ENCODE results near the gene PHACTR1. TPM values are rescaled to one million over a fixed set of nuclear protein-coding genes. Genes with fewer than 3 reads are reported as not detected.

Gene PHACTR1
- total RNA-seq, 2 experiments from 2014 or later: 1.3 to 2.3 TPM

DNA sequence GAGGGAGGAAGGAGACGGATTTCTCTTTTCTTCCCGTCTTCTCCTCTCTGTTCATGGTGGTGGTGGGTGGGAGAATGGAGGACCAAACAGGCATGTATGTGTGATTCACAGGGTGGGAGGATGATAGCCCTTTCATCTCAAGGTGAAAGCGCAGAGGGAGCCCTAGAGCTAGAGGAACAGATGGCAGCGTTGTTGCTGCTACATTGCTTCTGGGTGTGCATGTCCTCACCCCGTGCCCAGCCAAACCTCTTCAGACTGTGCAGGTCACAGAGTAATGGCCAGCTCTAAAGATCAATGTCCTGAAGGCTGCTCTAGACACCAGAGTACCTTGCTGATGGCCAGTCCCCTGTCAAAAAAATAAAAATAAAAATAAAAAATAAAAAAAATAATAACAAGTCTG lies 310.0 kb downstream of the PHACTR1 start:
- Mint-ChIP-seq H3K4me3 (no peak overlapping the region), H3K4me1 (ENCODE audit: low read depth) (no peaks in the 10 kb centered on the region), H3K27ac (no peak overlapping the region), H3K9me3 (no peaks in the 10 kb centered on the region), H3K36me3 (ENCODE audit: low read depth) (no peaks in the 10 kb centered on the region), H3K27me3 (peaks cover 4% of the 10 kb centered on the region)
- Histone ChIP-seq H3K4me1 (ENCODE audit: insufficient read depth, low read length) (no peaks in the 10 kb centered on the region), H3K9me3 (ENCODE audit: control insufficient read depth in 1 of 2, insufficient read depth in 1 of 2, low read length in 2 of 2) (no peaks in the 10 kb centered on the region), H3K27me3 (ENCODE audit: control insufficient read depth in 1 of 2, insufficient read depth in 2 of 2, low read length in 2 of 2) (no peaks in the 10 kb centered on the region), H3K4me3 (ENCODE audit: low read length) (no peak overlapping the region), H3K27ac (ENCODE audit: low read depth in 1 of 2, low read length in 2 of 2) (no peak overlapping the region), H3K36me3 (ENCODE audit: insufficient read depth, low read length) (no peaks in the 10 kb centered on the region)
- no peak for ATAC-seq (ENCODE audit: poor library complexity)
- TF ChIP-seq, protein P1, sequence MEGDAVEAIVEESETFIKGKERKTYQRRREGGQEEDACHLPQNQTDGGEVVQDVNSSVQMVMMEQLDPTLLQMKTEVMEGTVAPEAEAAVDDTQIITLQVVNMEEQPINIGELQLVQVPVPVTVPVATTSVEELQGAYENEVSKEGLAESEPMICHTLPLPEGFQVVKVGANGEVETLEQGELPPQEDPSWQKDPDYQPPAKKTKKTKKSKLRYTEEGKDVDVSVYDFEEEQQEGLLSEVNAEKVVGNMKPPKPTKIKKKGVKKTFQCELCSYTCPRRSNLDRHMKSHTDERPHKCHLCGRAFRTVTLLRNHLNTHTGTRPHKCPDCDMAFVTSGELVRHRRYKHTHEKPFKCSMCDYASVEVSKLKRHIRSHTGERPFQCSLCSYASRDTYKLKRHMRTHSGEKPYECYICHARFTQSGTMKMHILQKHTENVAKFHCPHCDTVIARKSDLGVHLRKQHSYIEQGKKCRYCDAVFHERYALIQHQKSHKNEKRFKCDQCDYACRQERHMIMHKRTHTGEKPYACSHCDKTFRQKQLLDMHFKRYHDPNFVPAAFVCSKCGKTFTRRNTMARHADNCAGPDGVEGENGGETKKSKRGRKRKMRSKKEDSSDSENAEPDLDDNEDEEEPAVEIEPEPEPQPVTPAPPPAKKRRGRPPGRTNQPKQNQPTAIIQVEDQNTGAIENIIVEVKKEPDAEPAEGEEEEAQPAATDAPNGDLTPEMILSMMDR (IDR thresholded peaks at IDR 0.05): no peak
- no peak for DNase-seq
- POLR2A ChIA-PET: no interaction called here
- CTCF ChIA-PET: no interaction called here
- intact Hi-C loops (cut with DNase I, micrococcal nuclease): no loop called here

DNA sequence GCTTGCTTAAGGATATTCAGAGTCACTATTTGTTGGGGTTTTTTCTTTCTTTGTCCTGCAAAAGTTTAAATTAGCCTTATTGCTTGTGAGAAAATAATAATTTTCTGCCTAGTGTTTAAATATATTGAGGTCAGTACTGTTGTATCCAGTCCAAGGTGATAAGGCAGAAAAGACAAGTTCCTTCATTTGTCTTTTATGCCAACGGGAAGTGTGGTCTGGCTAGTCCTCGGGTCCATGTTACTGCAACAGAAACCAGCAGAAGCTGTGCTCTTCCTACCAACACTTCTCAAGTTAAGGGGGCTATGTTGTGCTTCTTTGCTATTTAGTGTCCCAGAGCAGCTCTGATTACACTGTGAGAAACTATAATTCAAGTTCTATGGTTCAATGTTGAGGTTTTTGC lies 310.6 kb downstream of the PHACTR1 start:
- H3K9me3 ChIP-seq (ENCODE audit: control insufficient read depth in 1 of 2, insufficient read depth in 1 of 2, low read length in 2 of 2): no peaks in the 10 kb centered on the region
- Mint-ChIP-seq H3K27ac (no peak overlapping the region), H3K4me3 (no peak overlapping the region), H3K27me3 (peaks cover 4% of the 10 kb centered on the region), H3K9me3 (no peaks in the 10 kb centered on the region), H3K4me1 (ENCODE audit: low read depth) (no peaks in the 10 kb centered on the region), H3K36me3 (ENCODE audit: low read depth) (no peaks in the 10 kb centered on the region)
- POLR2A ChIA-PET: no interaction called here
- no peaks in the 10 kb centered on the region for H3K4me1 ChIP-seq (ENCODE audit: insufficient read depth, low read length)
- intact Hi-C loops (cut with DNase I, micrococcal nuclease): no loop called here
- H3K27ac ChIP-seq (ENCODE audit: low read depth in 1 of 2, low read length in 2 of 2): no peak overlapping the region
- H3K36me3 ChIP-seq (ENCODE audit: insufficient read depth, low read length): no peaks in the 10 kb centered on the region
- CTCF ChIA-PET: no interaction called here
- DNase-seq (no peak), ATAC-seq (ENCODE audit: poor library complexity) (no peak)
- TF ChIP-seq, protein P1 (IDR thresholded peaks at IDR 0.05): no peak
- no peak overlapping the region for H3K4me3 ChIP-seq (ENCODE audit: low read length)
- no peaks in the 10 kb centered on the region for H3K27me3 ChIP-seq (ENCODE audit: control insufficient read depth in 1 of 2, insufficient read depth in 2 of 2, low read length in 2 of 2)

DNA sequence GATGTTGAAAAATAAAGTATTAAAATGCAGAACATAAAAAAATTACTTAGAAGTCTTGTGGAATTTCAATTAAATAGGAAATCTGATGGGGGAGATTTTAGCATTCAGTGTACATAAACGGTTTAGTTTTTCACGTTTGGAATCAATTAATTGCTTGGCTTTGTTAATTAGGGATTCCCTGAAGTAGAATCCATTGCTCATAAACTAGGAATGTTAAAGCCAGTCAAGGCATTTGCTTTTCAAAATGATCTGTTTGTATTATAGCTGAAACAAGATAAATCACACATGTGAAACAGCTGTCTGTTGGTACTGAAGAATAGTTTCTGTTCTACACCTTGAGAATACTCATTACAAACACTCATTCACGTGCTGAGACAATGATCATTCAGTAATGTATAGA lies 313.8 kb downstream of the PHACTR1 start:
- DNase-seq (no peak), ATAC-seq (ENCODE audit: poor library complexity) (no peak)
- H3K4me3 Mint-ChIP-seq: no peak overlapping the region
- Histone ChIP-seq H3K36me3 (ENCODE audit: insufficient read depth, low read length) (no peaks in the 10 kb centered on the region), H3K4me1 (ENCODE audit: insufficient read depth, low read length) (no peaks in the 10 kb centered on the region), H3K27me3 (ENCODE audit: control insufficient read depth in 1 of 2, insufficient read depth in 2 of 2, low read length in 2 of 2) (no peaks in the 10 kb centered on the region), H3K27ac (ENCODE audit: low read depth in 1 of 2, low read length in 2 of 2) (no peak overlapping the region), H3K9me3 (ENCODE audit: control insufficient read depth in 1 of 2, insufficient read depth in 1 of 2, low read length in 2 of 2) (no peaks in the 10 kb centered on the region), H3K4me3 (ENCODE audit: low read length) (no peak overlapping the region)
- TF ChIP-seq, protein P1 (IDR thresholded peaks at IDR 0.05): no peak
- CTCF ChIA-PET: no interaction called here
- POLR2A ChIA-PET: no interaction called here
- no peaks in the 10 kb centered on the region for H3K9me3 Mint-ChIP-seq
- no peaks in the 10 kb centered on the region for H3K4me1 Mint-ChIP-seq (ENCODE audit: low read depth)
- intact Hi-C loops (cut with DNase I, micrococcal nuclease): no loop called here
- H3K36me3 Mint-ChIP-seq (ENCODE audit: low read depth): no peaks in the 10 kb centered on the region
- no peak overlapping the region for H3K27ac Mint-ChIP-seq
- H3K27me3 Mint-ChIP-seq: peaks cover 4% of the 10 kb centered on the region

Data from CD4-positive, alpha-beta T cell (primary cell).